Activated naive CD8-positive, alpha-beta T cell treated with anti-CD3 and anti-CD28 coated beads for 36 hours (primary cell): ENCODE data around the gene F2. TPM values are rescaled to one million over a fixed set of nuclear protein-coding genes. Genes with fewer than 3 reads are reported as not detected.

Experiments used
- DNase-seq: peaks from one replicate; pipeline ENCODE4 v3.0.0; 2021
- H3K27ac Mint-ChIP-seq: one replicate; pipeline ENCODE4 v1.8.0; 2022; ENCODE audit warnings: mild to moderate bottlenecking, moderate library complexity, mixed read lengths
- H3K27me3 Mint-ChIP-seq: one replicate; pipeline ENCODE4 v1.8.0; 2022; ENCODE audit warnings: mild to moderate bottlenecking, mixed read lengths
- H3K36me3 Mint-ChIP-seq: one replicate; pipeline ENCODE4 v1.8.0; 2021; ENCODE audit warnings: mild to moderate bottlenecking, mixed read lengths
- H3K4me1 Mint-ChIP-seq: one replicate; pipeline ENCODE4 v1.8.0; 2021; ENCODE audit warnings: mixed read lengths
- H3K4me3 Mint-ChIP-seq: one replicate; pipeline ENCODE4 v1.8.0; 2022; ENCODE audit warnings: mild to moderate bottlenecking, moderate library complexity, mixed read lengths
- H3K9me3 Mint-ChIP-seq: one replicate; pipeline ENCODE4 v1.8.0; 2022; ENCODE audit warnings: mixed read lengths
- total RNA-seq, 2 experiments: library from RNA; stranded (reverse); gene quantifications; one replicate each; pipeline ENCODE4 v1.2.3, GENCODE V29; 2021

Gene F2
- total RNA-seq, 2 experiments from 2014 or later: not detected

GRCh38 chr11:46778416-46778815, 59.4 kb downstream of the F2 start:
- no peak for DNase-seq
- no peaks in the 10 kb centered on the region for H3K4me1 Mint-ChIP-seq
- H3K36me3 Mint-ChIP-seq: peaks cover 16% of the 10 kb centered on the region
- H3K27ac Mint-ChIP-seq: no peak overlapping the region
- no peaks in the 10 kb centered on the region for H3K9me3 Mint-ChIP-seq
- no peaks in the 10 kb centered on the region for H3K27me3 Mint-ChIP-seq
- H3K4me3 Mint-ChIP-seq: no peak overlapping the region

Other genes starting within 250 kb of the F2 start
- 10 to 100 TPM; 24.6 to 27.2 TPM for gene AMBRA1, start 125.2 kb upstream of the F2 start, total RNA-seq
- gene HARBI1, start 102.0 kb upstream of the F2 start, total RNA-seq: 1 to 10 TPM; 2.6 to 4.5 TPM
- gene ATG13, start 101.7 kb upstream of the F2 start, total RNA-seq: 10 to 100 TPM; 49.2 to 51.4 TPM
- gene ARHGAP1, start 18.6 kb upstream of the F2 start, total RNA-seq: 10 to 100 TPM; 45.1 to 46.8 TPM
- gene ZNF408, start 18.2 kb upstream of the F2 start, total RNA-seq: 10 to 100 TPM; 12.9 to 15.1 TPM
- 100 to 1,000 TPM; 139 to 144 TPM for gene CKAP5, start 127.1 kb downstream of the F2 start, total RNA-seq
- under 1 TPM; 0.20 to 0.43 TPM for gene LRP4, start 199.3 kb downstream of the F2 start, total RNA-seq
- gene CSTPP1, start 217.5 kb downstream of the F2 start, total RNA-seq: 10 to 100 TPM; 13.0 to 15.0 TPM